SK-N-SH (cell line): ENCODE data around the gene IMMT. TPM values are rescaled to one million over a fixed set of nuclear protein-coding genes. Genes with fewer than 3 reads are reported as not detected.

Experiments used
- CTCF ChIA-PET: fragments of 300-600, 350-600 bp; formaldehyde crosslinking; extraction: SDS; loops from one replicate; lab custom pipeline; 2021; lab: Yijun Ruan, JAX
- POLR2A ChIA-PET: fragments of 350-600 bp; sonication (Branson Sonifier 250); formaldehyde crosslinking; extraction: SDS; loops from one replicate; lab custom pipeline; 2020; ENCODE audit warnings: antibody characterized with exemption, inconsistent platforms; lab: Yijun Ruan, JAX
- DNase-seq: peaks from one replicate; pipeline ENCODE4 v3.0.0; 2012
- H2AFZ ChIP-seq: fragments of 200-600 bp; sonication (generic); 2 replicates; pipeline ENCODE4 v1.8.1; 2016; ENCODE audit warnings: antibody characterized with exemption, mild to moderate bottlenecking, low read depth
- H3F3A ChIP-seq: fragments of 200-600 bp; sonication (generic); replicated peaks from 2 replicates; pipeline ENCODE3; 2016; ENCODE audit warnings: antibody characterized with exemption, mild to moderate bottlenecking; ENCODE audit not compliant: insufficient read depth
- H3K27ac ChIP-seq, 2 experiments: fragments of 200-500 bp in 1 of 2; fragments of 200-600 bp in 1 of 2; sonication (Bioruptor generic) in 1 of 2; sonication (generic), shearing (Covaris generic) in 1 of 2; 2 replicates each; pipeline versions ENCODE4 v1.5.1 to v1.6.1; 2014 to 2016; ENCODE audit warnings: low read depth in 2 of 2, inconsistent platforms in 1 of 2, low read length in 1 of 2, mild to moderate bottlenecking in 1 of 2, mixed read lengths in 1 of 2
- H3K27me3 ChIP-seq: fragments of 200-600 bp; sonication (generic), shearing (Covaris generic); 2 replicates; pipeline ENCODE4 v1.6.1; 2016; ENCODE audit warnings: mixed run types; ENCODE audit not compliant: insufficient read depth
- H3K36me3 ChIP-seq, 2 experiments: fragments of 200-500 bp in 1 of 2; fragments of 200-600 bp in 1 of 2; sonication (Bioruptor generic) in 1 of 2; sonication (generic) in 1 of 2; replicated peaks in 1 of 2; 2 replicates each; pipeline versions ENCODE3 to v1.5.1; 2014 to 2016; ENCODE audit warnings: low read length in 1 of 2, mild to moderate bottlenecking in 1 of 2; ENCODE audit not compliant: insufficient read depth in 2 of 2, control insufficient read depth in 1 of 2
- H3K4me1 ChIP-seq, 2 experiments: fragments of 200-500 bp in 1 of 2; fragments of 200-600 bp in 1 of 2; sonication (Bioruptor generic) in 1 of 2; sonication (generic), shearing (Covaris generic) in 1 of 2; 2 replicates each; pipeline versions ENCODE4 v1.5.1 to v1.6.1; 2014 to 2016; ENCODE audit warnings: low read depth in 1 of 2, low read length in 1 of 2, mixed run types in 1 of 2; ENCODE audit not compliant: insufficient read depth in 2 of 2, control insufficient read depth in 1 of 2
- H3K4me2 ChIP-seq: fragments of 200-600 bp; sonication (generic), shearing (Covaris generic); 2 replicates; pipeline ENCODE4 v1.6.1; 2017; ENCODE audit warnings: mixed run types
- H3K4me3 ChIP-seq, 2 experiments: fragments of 200-500 bp in 1 of 2; fragments of 200-600 bp in 1 of 2; sonication (Bioruptor generic) in 1 of 2; sonication (generic), shearing (Covaris generic) in 1 of 2; 2 replicates each; pipeline versions ENCODE4 v1.5.1 to v1.8.1; 2014 to 2016; ENCODE audit warnings: low read depth in 2 of 2, inconsistent platforms in 1 of 2, low read length in 1 of 2, mild to moderate bottlenecking in 1 of 2, mixed read lengths in 1 of 2, moderate library complexity in 1 of 2
- H3K79me2 ChIP-seq: fragments of 200-600 bp; sonication (generic); 2 replicates; pipeline ENCODE4 v1.8.1; 2017; ENCODE audit warnings: mild to moderate bottlenecking; ENCODE audit not compliant: insufficient read depth
- H3K9ac ChIP-seq: fragments of 200-600 bp; sonication (generic); 2 replicates; pipeline ENCODE4 v1.6.1; 2017; ENCODE audit warnings: mixed run types
- H3K9me2 ChIP-seq: fragments of 200-600 bp; sonication (generic); 2 replicates; pipeline ENCODE4 v1.6.1; 2017; ENCODE audit warnings: mixed run types
- H3K9me3 ChIP-seq: fragments of 200-600 bp; sonication (generic); 2 replicates; pipeline ENCODE4 v1.6.1; 2017; ENCODE audit warnings: mixed run types, mild to moderate bottlenecking, moderate library complexity
- H4K20me1 ChIP-seq: fragments of 200-600 bp; sonication (generic); 2 replicates; pipeline ENCODE4 v1.6.1; 2017; ENCODE audit warnings: mild to moderate bottlenecking, mixed run types; ENCODE audit not compliant: insufficient read depth
- CHD2 ChIP-seq: fragments of 150-350 bp; IDR thresholded peaks from 2 replicates; pipeline ENCODE4 v1.6.1; 2018; ENCODE audit warnings: low read length; ENCODE audit not compliant: partially characterized antibody
- EZH2phosphoT487 ChIP-seq: fragments of 200-600 bp; sonication (generic); IDR thresholded peaks from 2 replicates; pipeline ENCODE4 v1.6.1; 2017; ENCODE audit warnings: low read depth, mixed run types, mild to moderate bottlenecking, antibody characterized with exemption, moderate library complexity, borderline replicate concordance
- IRF3 ChIP-seq: fragments of 150-350 bp; IDR thresholded peaks from 2 replicates; pipeline ENCODE4 v1.6.1; 2016; ENCODE audit warnings: mild to moderate bottlenecking, low read depth, low read length
- POLR2AphosphoS5 ChIP-seq: IDR thresholded peaks from 2 replicates; pipeline ENCODE4 v1.6.1; 2012; ENCODE audit warnings: low read depth, low read length
- RAD21 ChIP-seq: IDR thresholded peaks from 2 replicates; pipeline ENCODE4 v1.6.1; 2012; ENCODE audit warnings: mild to moderate bottlenecking, low read length
- RCOR1 ChIP-seq: fragments of 150-350 bp; IDR thresholded peaks from 2 replicates; pipeline ENCODE4 v1.6.1; 2017; ENCODE audit warnings: antibody characterized with exemption, low read length
- REST ChIP-seq: IDR thresholded peaks from 2 replicates; pipeline ENCODE4 v1.6.1; 2012; ENCODE audit warnings: mild to moderate bottlenecking, low read depth, low read length, moderate library complexity
- TCF12 ChIP-seq: IDR thresholded peaks from 2 replicates; pipeline ENCODE4 v1.4.0; 2012
- USF2 ChIP-seq: fragments of 150-350 bp; IDR thresholded peaks from 2 replicates; pipeline ENCODE4 v1.6.1; 2017; ENCODE audit warnings: antibody characterized with exemption, low read length, low read depth, borderline replicate concordance
- WGBS: methylation state at CpG from one replicate; pipeline ENCODE4 v1.1.6; 2017; ENCODE audit warnings: low lambda C conversion rate; 5-methylcytosine and 5-hydroxymethylcytosine counted together
- polyA plus RNA-seq, 3 experiments: library from polyadenylated mRNA; depleted of rRNA; stranded (reverse); fragments of >200 nt; gene quantifications; 2 replicates each; pipeline ENCODE4 v1.2.3, GENCODE V29; 2012

The IMMT gene
- polyA plus RNA-seq, 1 of the 3 experiments (the other 2 are of a cell fraction) = 36.3 TPM

GRCh38 chr2:86238354-86238753 is 43.1 kb upstream of the IMMT start:
- Histone ChIP-seq H3F3A (no peaks in the 10 kb centered on the region), H3K9me3 (no peaks in the 10 kb centered on the region), H3K79me2 (no peaks in the 10 kb centered on the region), H3K9me2 (no peaks in the 10 kb centered on the region), H3K4me1 (peaks cover 0 to 7% of the 10 kb centered on the region in 2 experiments; a peak in 2 of 4 replicates), H3K36me3 (no peaks in the 10 kb centered on the region), H3K9ac (no peak overlapping the region), H3K27ac (no peak overlapping the region), H2AFZ (no peak overlapping the region), H3K27me3 (no peaks in the 10 kb centered on the region; the same call in 1 of the 2 replicates), H3K4me2 (no peak overlapping the region), H3K4me3 (no peak overlapping the region), H4K20me1 (no peaks in the 10 kb centered on the region)
- ChIA-PET CTCF (interaction anchor here (1.5 kb wide), 1 partner anchor 17 kb away, joined by 7 read pairs; no protein-coding TSS in a partner anchor), POLR2A (no interaction called here)
- no peak for TF ChIP-seq EZH2phosphoT487
- TF ChIP-seq POLR2AphosphoS5 = no peak
- TF ChIP-seq TCF12 = no peak
- TF ChIP-seq RCOR1 = no peak
- TF ChIP-seq REST = no peak
- DNase-seq = no peak
- 80% methylated on average over 5 of the region's 5 CpGs for WGBS

GRCh38 chr2:86237172-86237571 is 41.9 kb upstream of the IMMT start:
- ChIA-PET POLR2A (no interaction called here), CTCF (interaction anchor here (1.2 kb wide), 1 partner anchor 135 kb away, joined by 3 read pairs; no protein-coding TSS in a partner anchor)
- no peak overlapping the region for H3K4me2 ChIP-seq
- no peaks in the 10 kb centered on the region for H3K36me3 ChIP-seq
- H3K27me3 ChIP-seq = no peaks in the 10 kb centered on the region; the same call in 1 of the 2 replicates
- no peak overlapping the region for H3K27ac ChIP-seq
- H4K20me1 ChIP-seq = no peaks in the 10 kb centered on the region
- no peak overlapping the region for H3K9ac ChIP-seq
- H3K9me3 ChIP-seq = no peaks in the 10 kb centered on the region
- WGBS = 57% methylated on average over 5 of the region's 5 CpGs
- no peak for DNase-seq
- no peak for TF ChIP-seq RAD21
- no peak for TF ChIP-seq USF2
- no peak for TF ChIP-seq IRF3
- no peak for TF ChIP-seq CHD2
- H3F3A ChIP-seq = no peaks in the 10 kb centered on the region
- H3K4me1 ChIP-seq = peaks cover 0 to 7% of the 10 kb centered on the region in 2 experiments; a peak in 2 of 4 replicates
- H3K4me3 ChIP-seq = no peak overlapping the region
- no peak overlapping the region for H2AFZ ChIP-seq
- H3K79me2 ChIP-seq = no peaks in the 10 kb centered on the region
- H3K9me2 ChIP-seq = no peaks in the 10 kb centered on the region
